CD4-positive, alpha-beta T cell treated with Interleukin-15 for 4 hours (primary cell): ENCODE data around the gene KIRREL1.

Experiments used
- DNase-seq: peaks from one replicate; pipeline ENCODE4 v3.0.0-alpha.2; 2020; ENCODE audit warnings: low spot score

Gene KIRREL1

DNA sequence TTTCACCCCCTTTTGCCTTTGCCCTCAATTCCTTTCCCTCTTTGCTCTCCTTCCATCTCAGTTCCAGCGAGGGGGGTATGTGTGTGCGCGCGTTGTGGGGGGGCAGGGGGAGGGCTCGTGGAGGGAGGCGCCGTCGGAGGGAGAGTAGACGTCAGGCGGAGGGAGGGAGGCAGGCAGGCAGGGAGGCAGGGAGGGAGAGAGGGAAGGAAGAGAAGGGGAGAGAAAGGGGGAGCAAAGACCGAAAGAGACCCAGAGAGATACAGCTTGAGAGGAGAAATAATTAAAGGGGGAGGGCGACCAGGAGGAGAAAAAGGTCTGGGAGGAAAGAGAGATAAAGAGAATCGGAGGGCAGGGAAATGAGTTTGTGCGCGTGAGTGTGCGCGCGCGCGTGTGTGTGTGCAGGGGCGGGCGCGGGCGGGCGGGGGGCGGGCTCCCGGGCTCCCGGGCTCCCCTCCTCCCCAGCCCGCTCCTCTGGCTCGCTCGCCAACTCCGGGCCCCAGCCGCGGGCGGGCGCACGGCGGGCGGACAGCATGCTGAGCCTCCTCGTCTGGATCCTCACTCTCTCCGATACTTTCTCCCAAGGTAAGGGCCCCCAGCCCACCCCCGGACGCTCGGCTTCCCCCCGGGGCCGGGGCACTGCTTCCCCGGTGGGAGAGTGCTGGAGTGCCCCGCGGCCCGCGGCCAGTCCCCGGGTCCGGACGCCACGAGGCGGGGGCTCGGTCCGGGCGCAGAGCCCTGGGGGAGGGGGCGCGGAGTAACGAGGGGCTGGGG, at the start of gene KIRREL1:
TSS of gene KIRREL1 (plus strand) at position 499 of the 771 bp plus-strand sequence. CDS start at position 531, 32 bp downstream.
- no peak for DNase-seq

DNA sequence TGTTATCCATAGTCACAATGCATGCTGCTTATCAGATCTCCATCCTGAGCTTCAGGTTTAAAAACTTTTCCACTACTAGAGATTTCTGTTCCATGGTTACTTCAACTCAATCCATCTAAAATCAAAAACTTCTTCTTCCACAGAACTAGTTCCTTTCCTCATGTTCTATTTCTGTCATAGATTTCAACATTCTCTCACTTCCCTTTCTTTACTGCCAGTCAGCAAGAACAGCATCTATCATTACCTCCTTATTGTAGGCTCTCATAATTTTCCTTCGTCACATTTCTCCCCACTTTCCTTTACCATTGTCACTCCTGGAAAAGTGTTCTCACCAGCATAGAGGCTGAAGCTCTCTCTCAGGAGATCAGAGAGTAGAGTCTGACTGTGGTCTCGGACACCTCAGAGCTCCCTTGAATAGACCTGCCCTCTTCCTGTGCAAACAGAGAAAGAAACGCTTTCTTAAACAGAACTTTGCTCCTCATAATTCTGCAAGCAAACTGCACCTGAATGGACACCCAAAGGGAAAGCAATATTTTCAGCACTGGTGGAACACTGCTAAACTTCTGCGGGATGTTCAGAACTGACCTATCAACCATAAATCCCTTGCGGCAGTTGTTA, 48.7 kb upstream of the KIRREL1 start:
- DNase-seq, result no peak

DNA sequence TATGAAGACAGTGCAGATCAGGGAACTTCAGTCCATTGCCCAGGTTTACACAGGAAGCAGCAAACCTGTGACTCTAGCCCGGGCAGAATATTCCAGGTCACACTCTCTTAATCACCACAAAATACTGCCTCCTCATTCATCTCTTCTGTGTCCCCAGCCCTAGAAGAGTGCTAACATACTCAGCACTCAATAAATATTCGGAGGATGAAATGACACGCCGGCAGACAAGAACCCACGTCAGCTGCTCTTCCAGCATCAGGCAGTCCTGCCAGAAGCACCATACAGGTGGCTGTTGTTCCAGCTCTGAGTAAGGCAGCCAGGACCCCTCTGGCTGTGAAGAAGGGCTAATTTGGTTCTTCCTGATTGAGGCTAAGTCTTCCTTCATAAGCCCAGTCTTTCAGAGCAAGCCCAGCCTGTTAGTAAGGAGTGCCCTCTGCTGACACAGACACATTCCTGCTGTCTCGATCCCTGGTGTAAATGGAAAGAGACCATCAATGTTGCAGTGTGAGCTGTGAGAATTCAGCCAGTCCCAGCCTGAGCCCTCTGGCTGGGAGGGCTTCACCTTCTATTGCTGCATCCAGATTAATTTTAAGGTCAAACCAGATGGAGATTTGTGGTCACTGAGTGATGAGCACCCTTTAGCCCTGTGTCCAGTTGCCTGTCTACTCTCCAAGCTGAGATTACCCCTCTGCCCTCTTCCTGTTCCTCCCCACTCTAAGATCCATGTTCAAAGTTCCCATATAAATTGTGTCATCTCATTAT, 45.0 kb upstream of the KIRREL1 start:
- DNase-seq, result no peak

DNA sequence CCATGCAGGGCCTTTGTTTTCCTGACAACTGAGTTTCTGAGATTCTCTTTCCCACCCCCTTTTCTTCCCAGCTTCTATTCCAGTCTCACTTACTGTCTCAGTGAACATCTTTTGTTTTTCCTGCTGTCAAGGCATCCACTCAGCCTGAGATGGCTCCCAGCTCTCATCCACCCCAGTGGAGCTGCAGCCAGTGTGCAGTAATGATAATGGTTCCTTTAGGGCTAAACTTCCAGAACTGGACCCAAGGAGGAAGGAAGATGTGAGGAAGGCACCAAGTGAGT, 44.4 kb upstream of the KIRREL1 start:
- no peak for DNase-seq

DNA sequence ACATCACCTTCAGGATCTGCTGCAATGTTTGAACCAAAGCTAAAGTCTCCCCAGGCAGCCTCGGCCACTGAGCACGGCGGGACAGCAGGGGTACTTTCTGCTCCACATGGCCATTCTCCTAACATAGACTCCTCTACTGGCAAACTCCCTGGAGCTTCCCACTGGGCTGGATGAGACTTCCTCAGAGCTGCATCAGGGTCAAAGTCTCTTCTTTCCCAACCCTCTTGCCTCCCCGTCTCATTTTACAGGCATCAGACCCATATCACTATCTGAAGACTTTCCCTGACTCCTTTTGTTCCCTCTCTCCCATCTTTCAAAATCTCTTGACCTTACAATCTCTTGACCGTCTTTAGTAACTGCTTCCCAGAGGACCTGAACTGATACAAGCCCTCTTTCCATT, 42.2 kb upstream of the KIRREL1 start:
- no peak for DNase-seq

DNA sequence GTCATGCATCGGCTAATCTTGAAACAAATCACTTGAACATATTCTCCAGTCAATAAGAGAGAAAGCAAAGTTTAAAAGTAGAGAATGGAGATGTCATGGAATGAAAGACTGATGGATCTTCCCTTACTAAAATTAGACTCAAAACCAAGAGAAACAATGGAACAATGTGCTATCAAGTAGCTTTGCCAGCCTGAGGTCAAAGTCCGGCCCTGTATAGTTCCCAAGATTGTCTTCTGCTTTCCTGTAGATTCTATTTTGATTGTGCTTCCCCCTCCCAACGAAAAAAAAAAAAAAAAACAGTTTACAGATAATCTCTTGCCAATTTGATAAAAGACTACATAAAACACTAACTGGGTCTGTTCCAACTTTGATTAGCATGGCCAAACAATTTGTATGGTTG, 40.8 kb upstream of the KIRREL1 start:
- DNase-seq, result no peak

DNA sequence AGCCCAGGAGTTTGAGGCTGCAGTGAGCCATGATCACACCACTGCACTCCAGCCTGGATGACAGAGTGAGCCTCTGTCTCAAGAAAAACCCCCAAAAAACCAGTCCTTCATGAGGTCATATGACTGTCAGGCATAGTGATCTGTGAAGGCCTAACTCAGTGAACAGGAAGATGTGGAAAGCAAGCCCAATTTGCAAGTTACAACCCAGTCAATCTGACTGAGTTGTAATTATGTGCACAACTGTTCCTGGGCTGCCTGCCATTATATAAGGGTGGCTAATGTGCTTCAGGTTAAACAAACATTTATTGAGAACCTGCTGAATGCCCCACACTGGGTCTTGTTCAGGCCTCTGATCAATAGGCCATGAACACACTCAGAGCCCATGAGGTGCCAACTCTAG, 38.2 kb upstream of the KIRREL1 start:
- no peak for DNase-seq

DNA sequence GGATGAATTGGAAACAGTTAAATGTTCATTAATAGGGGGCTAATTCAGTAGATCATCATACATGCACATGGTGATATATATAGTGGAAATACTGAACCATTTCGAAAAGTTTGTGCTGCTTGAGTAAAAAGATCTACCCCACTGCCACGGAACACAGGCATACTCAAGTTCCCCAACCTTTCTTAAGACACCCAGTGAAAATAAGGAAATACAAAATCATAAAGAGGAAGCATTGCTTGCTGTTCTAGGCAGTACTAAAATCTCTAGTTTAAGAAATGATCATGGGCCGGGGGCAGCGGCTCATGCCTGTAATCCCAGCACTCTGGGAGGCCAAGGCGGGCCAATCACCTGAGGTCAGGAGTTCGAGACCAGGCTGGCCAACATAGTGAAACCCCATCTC, 37.6 kb upstream of the KIRREL1 start:
- no peak for DNase-seq

DNA sequence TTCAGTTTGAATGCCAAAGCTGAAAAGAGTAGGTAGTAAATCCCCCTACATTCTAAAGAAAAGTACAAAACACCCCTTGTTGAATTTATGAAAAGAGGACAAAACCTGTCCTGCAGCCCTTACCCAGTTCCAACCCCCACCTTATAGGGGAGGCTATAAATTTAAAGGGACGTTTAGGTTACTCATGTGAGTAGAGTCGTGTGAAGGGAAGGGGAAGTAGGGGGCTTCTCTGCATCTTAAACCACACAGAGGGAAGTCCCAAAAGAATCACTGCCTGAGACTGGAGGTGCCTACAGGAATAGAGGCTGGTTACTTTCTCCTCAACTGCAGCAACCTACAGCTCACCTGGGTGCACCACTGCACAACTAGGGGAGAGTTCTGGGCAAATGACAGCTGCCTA, 36.7 kb upstream of the KIRREL1 start:
- no peak for DNase-seq

DNA sequence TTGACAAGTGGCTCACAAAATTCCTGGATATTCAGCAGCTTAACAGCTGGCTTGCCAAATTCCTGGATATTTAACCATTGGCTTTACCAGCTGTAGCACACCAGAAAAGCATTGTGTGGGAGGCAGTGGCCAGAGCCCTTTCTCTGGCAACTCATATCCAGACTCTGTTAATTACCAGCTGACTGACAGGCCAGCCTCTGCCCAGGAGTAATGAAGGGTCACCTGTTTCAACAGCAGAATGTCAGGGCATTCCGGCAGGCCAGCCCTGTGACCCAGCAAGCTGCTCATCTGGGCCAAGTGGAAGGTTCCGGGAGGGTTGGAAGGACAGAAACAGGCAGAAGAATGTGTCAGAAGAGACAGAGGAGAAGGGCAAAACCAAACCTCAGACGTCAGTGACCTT, 35.2 kb upstream of the KIRREL1 start:
- DNase-seq, result no peak

DNA sequence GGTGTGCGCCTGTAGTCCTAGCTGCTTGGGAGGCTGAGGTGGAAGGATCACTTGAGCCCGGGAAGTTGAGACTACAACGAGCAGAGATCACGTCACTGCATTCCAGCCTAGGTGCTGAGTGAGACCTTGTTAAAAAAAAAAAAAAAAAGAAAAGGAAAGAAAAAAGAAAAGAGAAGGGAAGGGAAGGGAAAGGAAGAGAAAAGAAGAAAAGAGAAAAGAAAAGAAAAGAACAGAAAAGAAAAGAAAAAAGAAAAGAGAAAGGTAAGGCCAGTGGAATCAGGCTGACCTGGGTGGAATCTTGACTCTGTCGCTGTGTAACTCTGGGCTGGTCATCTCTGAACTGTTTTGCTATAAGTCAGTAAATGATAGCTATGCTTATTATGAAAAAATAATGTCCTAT, 33.7 kb upstream of the KIRREL1 start:
- no peak for DNase-seq

DNA sequence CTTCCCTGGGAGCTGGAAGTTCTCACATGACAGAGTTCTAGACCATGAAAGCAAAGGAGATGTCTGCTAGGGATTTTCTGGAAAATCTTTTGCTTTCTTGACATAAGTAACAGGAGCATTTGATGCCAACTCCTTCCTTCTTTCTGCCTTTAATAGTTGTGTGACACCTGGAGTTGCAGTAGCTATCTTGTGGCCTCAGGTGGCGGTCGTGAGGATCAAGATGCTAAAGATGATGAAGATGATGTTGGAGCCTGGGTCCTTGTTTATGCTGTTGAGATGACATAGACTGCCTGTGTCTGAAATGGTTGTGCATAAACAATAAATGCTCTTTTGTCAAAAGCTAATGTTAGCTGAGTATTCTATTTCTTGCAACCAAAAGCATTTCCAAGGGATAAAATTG, 32.7 kb upstream of the KIRREL1 start:
- DNase-seq, result no peak

DNA sequence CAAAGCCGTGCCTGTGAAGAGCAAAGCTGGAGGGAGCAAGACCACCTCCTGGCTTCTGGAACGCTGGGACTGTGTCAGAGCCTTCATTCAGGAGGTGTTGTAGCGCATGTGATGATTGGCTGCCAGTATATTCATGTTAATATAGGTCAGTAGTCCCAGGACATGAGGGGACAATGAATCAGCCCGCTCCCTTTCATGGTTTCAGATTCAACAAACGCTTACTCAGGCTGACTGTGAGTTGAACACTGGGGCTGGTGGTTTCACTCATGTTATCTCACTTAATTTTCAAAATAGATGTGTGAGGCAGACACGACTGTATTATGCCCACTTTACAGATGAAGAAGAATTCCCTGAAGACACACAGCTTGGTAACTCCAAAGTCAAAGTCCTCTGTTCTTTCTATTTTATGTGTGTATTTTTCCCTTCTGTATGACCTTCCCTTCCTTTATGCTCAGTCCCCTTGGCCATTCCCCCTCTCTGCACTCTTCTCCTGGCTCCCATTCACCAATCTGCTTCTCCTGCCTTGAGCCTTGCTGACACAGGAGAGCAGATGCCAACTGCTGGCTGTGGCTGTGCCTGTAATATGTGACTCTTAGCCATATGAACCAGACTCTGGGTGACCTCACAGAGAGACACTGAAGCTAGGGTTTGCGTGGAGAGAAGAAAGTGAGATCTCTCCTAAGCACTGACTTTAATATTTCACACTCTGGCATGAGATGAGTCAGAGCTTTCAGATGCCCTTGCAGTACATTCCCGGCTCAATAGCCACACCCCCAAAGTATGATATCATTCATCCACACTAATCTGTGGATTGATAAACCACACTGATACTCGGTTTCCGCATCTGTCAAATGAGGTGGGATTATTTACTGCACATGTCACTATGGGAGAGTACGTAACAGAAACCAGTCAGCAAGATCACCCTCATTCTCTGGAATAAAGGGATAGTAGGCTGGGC, 31.4 kb upstream of the KIRREL1 start:
- DNase-seq, result no peak

DNA sequence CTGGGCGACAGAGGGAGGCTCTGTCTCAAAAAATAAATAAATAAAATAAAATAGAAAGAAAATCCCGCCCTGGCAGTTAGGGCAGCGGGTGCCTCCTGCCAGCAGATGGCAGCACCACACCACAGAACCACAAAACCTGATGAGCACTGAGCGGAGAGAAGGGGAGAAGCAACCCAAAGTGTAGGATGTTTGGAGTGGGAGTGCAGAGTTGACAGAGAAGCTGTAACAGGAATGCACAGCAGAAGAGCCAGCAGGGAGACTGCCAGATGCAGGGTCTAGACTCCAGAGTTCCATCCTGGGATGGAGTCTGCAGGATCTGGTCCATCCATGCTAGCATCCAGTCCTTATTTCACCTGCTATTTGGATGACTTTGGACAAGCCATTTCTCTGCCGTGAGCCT, 29.7 kb upstream of the KIRREL1 start:
- DNase-seq, result peak; percentile 33

DNA sequence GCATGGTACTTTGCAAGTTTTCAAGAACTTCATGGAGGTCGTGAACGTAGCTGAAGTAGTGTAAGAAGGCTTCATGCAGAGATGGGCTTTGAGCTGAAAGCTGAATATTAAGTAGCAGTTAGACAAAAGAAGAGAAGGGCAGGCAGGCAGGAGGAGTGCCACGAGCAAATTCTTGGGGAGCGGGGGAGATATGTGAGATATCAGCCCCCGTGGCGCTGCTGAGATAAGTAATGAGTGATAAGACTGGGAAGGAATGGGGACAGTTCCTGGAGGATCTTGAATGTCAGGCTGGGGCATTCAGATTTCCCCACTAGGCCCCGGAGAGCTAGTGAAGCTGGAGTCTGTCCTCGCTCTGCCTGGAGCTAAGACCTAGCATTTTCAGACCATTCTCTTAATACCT, 27.9 kb upstream of the KIRREL1 start:
- no peak for DNase-seq

DNA sequence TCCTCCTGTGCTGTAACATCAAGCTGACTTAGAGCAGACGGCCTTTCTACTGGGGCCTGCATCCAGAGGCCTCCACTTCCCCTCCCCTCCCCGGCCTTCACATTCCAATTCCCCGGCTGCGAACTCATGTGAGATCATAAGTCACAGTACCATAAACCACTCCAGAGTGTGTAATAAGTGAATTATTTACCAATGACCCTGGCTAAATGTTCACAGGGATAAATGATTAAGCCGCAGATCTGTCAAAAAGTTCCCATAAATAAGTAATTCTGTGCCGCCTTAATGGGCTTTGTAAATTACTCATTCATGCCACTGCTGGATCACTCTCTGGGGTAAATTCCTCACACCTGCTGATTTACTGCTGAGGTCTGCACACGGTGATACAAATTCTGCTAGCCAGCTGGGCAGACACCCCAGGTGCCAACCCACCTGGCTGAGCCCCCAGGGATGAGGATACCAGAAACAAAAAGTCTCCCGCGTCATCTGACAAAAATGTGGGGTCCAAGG, 27.4 kb upstream of the KIRREL1 start:
- no peak for DNase-seq

DNA sequence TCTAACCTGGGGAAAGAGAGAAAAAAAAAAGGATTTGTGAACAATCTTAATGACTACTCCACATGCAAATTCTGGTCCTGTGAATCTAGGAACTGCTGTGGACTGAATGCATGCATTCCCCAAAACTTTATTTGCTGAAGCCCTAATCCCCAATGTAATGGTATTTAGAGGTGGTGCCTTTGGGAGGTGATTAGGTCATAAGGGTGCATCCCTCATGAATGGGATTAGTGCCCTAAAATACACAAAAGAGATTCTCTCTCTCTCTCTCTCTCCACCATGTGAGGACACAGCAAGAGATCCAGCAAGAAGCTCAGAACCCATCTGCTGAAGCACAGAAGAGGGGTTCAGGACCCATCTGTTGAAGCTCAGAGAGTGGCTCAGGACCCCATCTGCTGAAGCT, 26.2 kb upstream of the KIRREL1 start:
- no peak for DNase-seq

DNA sequence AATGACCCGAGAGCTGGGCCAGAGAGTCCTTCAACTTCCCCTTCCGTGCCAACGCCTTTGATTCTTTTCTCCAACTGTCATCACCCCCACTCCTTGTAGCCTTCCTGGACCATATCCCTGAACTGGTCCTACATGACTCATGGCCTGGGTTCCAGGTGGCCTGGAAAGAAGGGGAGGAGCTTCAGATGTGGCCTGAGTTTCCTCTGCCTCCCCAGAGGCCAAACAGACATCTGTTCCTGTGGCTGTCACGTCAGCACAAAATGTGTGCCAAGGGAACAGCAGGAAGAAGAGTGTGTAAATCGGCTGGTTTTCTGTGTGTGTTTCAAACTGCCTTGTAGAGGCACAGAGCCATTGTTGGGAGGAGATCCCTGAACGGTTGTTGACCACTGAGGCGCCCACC, 24.9 kb upstream of the KIRREL1 start:
- DNase-seq, result no peak

DNA sequence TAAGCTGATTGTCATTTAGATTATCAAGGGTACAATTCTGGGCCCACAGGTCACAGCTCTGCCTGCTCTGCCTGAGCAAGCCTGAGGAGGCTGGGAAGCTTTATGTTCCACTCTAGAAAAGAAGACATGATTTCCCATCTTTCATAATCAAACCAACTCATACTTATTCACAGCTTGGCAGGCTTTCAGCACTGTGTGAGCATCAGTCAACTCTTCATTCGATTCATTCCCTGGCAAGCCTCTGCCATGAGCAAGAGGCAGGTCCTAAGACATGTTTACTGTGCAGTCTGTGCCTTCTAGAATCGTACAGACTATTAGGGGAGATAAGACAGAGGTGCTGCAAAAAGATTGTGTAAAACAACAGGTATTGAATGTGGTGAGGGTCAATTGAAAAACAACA, 24.5 kb upstream of the KIRREL1 start:
- DNase-seq, result no peak

DNA sequence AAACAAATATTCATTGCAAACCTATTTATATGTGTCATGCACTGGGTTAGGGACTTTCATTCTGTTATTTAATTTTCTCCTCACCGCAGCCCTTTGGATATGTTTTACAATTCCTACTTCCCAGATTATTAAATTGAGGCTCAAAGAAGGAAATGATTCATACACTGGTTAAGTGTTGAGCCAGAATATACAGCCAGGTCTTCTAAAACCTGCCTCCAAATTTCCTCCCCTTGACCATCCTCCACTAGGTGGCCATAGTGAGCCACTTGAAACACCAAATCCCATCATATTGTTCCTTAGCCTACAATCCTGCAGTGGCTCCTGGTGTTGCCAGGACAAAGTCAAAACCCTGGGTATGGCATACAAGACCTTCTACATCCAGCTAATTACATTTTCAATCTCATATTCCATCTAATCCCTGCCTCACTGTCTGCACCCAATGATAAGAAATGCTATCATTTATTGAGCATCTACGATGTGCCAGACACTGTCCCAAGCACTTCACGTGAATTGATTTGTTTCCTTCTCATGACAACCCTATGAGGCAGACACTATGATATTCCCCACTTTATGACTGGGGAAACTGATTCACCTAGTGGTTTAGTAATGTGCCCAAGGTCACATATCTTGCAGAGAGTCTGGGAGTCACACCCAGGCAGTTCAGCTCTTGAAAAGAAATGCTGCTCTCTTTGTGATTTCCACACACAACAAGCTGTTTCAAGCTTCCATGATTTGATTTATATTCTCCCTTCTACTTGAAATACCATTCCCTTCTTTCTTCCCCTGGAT, 23.6 kb upstream of the KIRREL1 start:
- DNase-seq, result peak; percentile 5

DNA sequence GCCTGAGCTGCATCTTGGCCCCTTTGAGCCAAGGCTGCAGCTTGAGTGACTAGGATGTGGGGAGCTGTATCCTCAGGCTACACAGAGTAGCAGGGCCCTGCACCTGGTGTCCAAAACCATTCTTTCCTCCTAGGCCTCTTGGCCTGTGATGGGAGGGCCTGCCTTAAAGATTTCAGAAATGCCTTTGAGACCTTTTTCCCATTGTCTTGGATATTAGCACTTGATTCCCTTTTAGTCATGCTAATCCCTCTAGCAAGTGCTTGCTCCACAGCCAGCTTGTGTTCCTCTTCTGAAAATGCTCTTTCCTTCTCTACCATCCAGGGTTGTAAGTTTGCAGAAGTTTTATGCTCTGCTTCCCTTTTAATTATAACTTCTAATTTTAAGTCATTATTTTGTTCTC, 21.7 kb upstream of the KIRREL1 start:
- DNase-seq, result no peak
